Kidney (tissue), 14 donors: ENCODE results near the gene CCM2. TPM values are rescaled to one million over a fixed set of nuclear protein-coding genes. Genes with fewer than 3 reads are reported as not detected.

ENCODE experiments used
- DNase-seq, 5 donors: peaks; one replicate each; pipeline ENCODE4 v3.0.0-alpha.2; 2013 to 2020
- FAIRE-seq: peaks from 2 replicates; lab custom pipeline; 2012; peaks lifted over from hg19 to GRCh38; lab: Jason Lieb, UNC
- H3K27ac ChIP-seq, 2 donors: one replicate each; pipeline ENCODE4 v1.7.0; 2013; ENCODE audit warnings: low read depth in 2 of 2, low read length in 2 of 2, inconsistent platforms in 1 of 2
- H3K27me3 ChIP-seq: one replicate; pipeline ENCODE4 v1.7.1; 2013; ENCODE audit warnings: low read length, inconsistent platforms; ENCODE audit not compliant: control insufficient read depth, insufficient read depth
- H3K36me3 ChIP-seq, 3 donors: one replicate each; pipeline versions ENCODE4 v1.7.0 to v1.7.1; 2013; ENCODE audit warnings: low read length in 3 of 3, control low read depth in 1 of 3, inconsistent platforms in 1 of 3; ENCODE audit not compliant: insufficient read depth in 3 of 3, control insufficient read depth in 2 of 3
- H3K4me1 ChIP-seq, 3 donors: one replicate each; pipeline versions ENCODE4 v1.7.0 to v1.7.1; 2013; ENCODE audit warnings: low read length in 3 of 3, inconsistent platforms in 1 of 3, low read depth in 1 of 3; ENCODE audit not compliant: control insufficient read depth in 2 of 3, insufficient read depth in 2 of 3
- H3K4me3 ChIP-seq, 3 donors: one replicate each; pipeline versions ENCODE4 v1.7.0 to v1.8.1; 2013; ENCODE audit warnings: low read length in 3 of 3, control low read depth in 1 of 3, inconsistent platforms in 1 of 3
- H3K9ac ChIP-seq, 3 donors: one replicate each; pipeline versions ENCODE4 v1.7.0 to v1.7.1; 2013; ENCODE audit warnings: low read length in 3 of 3, control low read depth in 1 of 3, inconsistent platforms in 1 of 3
- H3K9me3 ChIP-seq, 3 donors: one replicate each; pipeline versions ENCODE4 v1.7.0 to v1.7.1; 2013; ENCODE audit warnings: low read length in 3 of 3, control low read depth in 1 of 3, inconsistent platforms in 1 of 3; ENCODE audit not compliant: control insufficient read depth in 2 of 3, insufficient read depth in 1 of 3
- CTCF ChIP-seq: IDR thresholded peaks from 3 replicates; pipeline ENCODE4 v1.5.1; 2012; ENCODE audit warnings: mild to moderate bottlenecking, moderate library complexity, borderline replicate concordance; ENCODE audit not compliant: insufficient read depth; ENCODE audit errors: extremely low read depth
- intact Hi-C: fragments of 100-400 bp; cut with DNase I; formaldehyde crosslinking; loops from one replicate; pipeline ENCODE4 v1.11.1; 2022
- polyA plus RNA-seq: library from polyadenylated mRNA; stranded (reverse); fragments of 350-450 nt; fragmentation: Illumina TruSeq; extraction: RNeasy Lipid Tissue Mini Kit (QIAGEN cat#74804); gene quantifications from one replicate; pipeline ENCODE4 v1.2.3, GENCODE V29; 2014; ENCODE audit warnings: low read depth, low replicate concordance; ENCODE audit not compliant: insufficient read depth
- total RNA-seq: library from RNA; stranded (reverse); fragmentation: NEBNext Ultra II Directional; extraction: Animal tissue kit (Norgen Biotek cat#: 25700); gene quantifications from one replicate; pipeline ENCODE4 v1.2.1, GENCODE V29; 2021
- donor health status: control.
- donor health status: control.
- donor health status: control.
- donor health status: control.
- donor health status: control.
- donor health status: DM: yes; HTN: yes; CAD: no.
- donor health status: Normal renal cell carcinoma (clear cell type).

The CCM2 gene
- total and polyA plus RNA-seq, 2 donors from 2014 or later, result 35.0 to 37.8 TPM

- Histone ChIP-seq H3K36me3 (no peaks in the 10 kb centered on the region), H3K9ac (no peak overlapping the region), H3K27me3 (no peaks in the 10 kb centered on the region), H3K9me3 (no peaks in the 10 kb centered on the region), H3K4me1 (peaks cover 0 to 4% (median 0%) of the 10 kb centered on the region in 3 donors), H3K4me3 (no peak overlapping the region), H3K27ac (no peak overlapping the region)
- intact Hi-C loops, result no loop called here
- peak in 2 of 5 donors; percentile 30 to 65 for DNase-seq
- TF ChIP-seq CTCF, result no peak
- FAIRE-seq, result no peak
Measured at GRCh38 chr7:44965441-44965903, 34.5 kb upstream of the CCM2 start.

GRCh38 chr7:44965937-44966730 is 33.9 kb upstream of the CCM2 start:
- intact Hi-C loops, result no loop called here
- H3K27me3 ChIP-seq, result no peaks in the 10 kb centered on the region
- TF ChIP-seq CTCF, result no peak
- FAIRE-seq, result no peak
- no peak overlapping the region for H3K27ac ChIP-seq
- H3K9me3 ChIP-seq, result no peaks in the 10 kb centered on the region
- DNase-seq, result peak in 3 of 5 donors; percentile 3 to 60 (median 32)
- H3K4me1 ChIP-seq, result peaks cover 0 to 4% (median 0%) of the 10 kb centered on the region in 3 donors
- H3K4me3 ChIP-seq, result no peak overlapping the region
- no peak overlapping the region for H3K9ac ChIP-seq
- no peaks in the 10 kb centered on the region for H3K36me3 ChIP-seq

- TF ChIP-seq CTCF, result no peak
- intact Hi-C loops, result no loop called here
- H3K4me3 ChIP-seq, result no peak overlapping the region
- H3K36me3 ChIP-seq, result no peaks in the 10 kb centered on the region
- no peaks in the 10 kb centered on the region for H3K9me3 ChIP-seq
- H3K9ac ChIP-seq, result no peak overlapping the region
- no peak overlapping the region for H3K27ac ChIP-seq
- peaks cover 0 to 4% (median 0%) of the 10 kb centered on the region in 3 donors for H3K4me1 ChIP-seq
- peak in 3 of 5 donors; percentile 6 to 57 (median 50) for DNase-seq
- no peak for FAIRE-seq
- no peaks in the 10 kb centered on the region for H3K27me3 ChIP-seq
Measured at GRCh38 chr7:44966731-44967538, 33.1 kb upstream of the CCM2 start.
